Liver (tissue), 9 donors: Measurements from ENCODE around the gene CAPZB. TPM values are rescaled to one million over a fixed set of nuclear protein-coding genes. Genes with fewer than 3 reads are reported as not detected.

Source experiments
- DNase-seq: peaks from one replicate; pipeline ENCODE4 v3.0.0-alpha.2; 2017; ENCODE audit warnings: low spot score
- H3K27ac ChIP-seq, 2 donors: one replicate each; pipeline ENCODE4 v1.7.0; 2013; ENCODE audit warnings: inconsistent platforms in 2 of 2, low read length in 2 of 2, control low read depth in 1 of 2, low read depth in 1 of 2, mild to moderate bottlenecking in 1 of 2
- H3K27me3 ChIP-seq, 4 donors: one replicate each; pipeline versions ENCODE4 v1.6.1 to v1.7.0; 2013; ENCODE audit warnings: low read length in 3 of 4, inconsistent platforms in 1 of 4, mild to moderate bottlenecking in 1 of 4, moderate library complexity in 1 of 4; ENCODE audit not compliant: control insufficient read depth in 4 of 4, insufficient read depth in 4 of 4
- H3K36me3 ChIP-seq, 4 donors: one replicate each; pipeline versions ENCODE4 v1.6.1 to v1.7.0; 2013; ENCODE audit warnings: low read length in 3 of 4, mild to moderate bottlenecking in 3 of 4, low read depth in 1 of 4, moderate library complexity in 1 of 4; ENCODE audit not compliant: control insufficient read depth in 4 of 4, insufficient read depth in 3 of 4
- H3K4me1 ChIP-seq, 4 donors: one replicate each; pipeline versions ENCODE4 v1.6.1 to v1.7.0; 2013; ENCODE audit warnings: low read length in 3 of 4, mild to moderate bottlenecking in 3 of 4, moderate library complexity in 1 of 4; ENCODE audit not compliant: control insufficient read depth in 4 of 4, insufficient read depth in 4 of 4
- H3K4me3 ChIP-seq, 3 donors: one replicate each; pipeline versions ENCODE4 v1.6.1 to v1.7.0; 2013; ENCODE audit warnings: low read length in 3 of 3, control low read depth in 1 of 3, low read depth in 1 of 3, mild to moderate bottlenecking in 1 of 3
- H3K9ac ChIP-seq, 2 donors: one replicate each; pipeline ENCODE4 v1.7.0; 2013; ENCODE audit warnings: low read length in 2 of 2, mild to moderate bottlenecking in 2 of 2, moderate library complexity in 2 of 2, control low read depth in 1 of 2, low read depth in 1 of 2
- H3K9me3 ChIP-seq, 4 donors: one replicate each; pipeline versions ENCODE4 v1.6.1 to v1.7.0; 2013; ENCODE audit warnings: low read length in 3 of 4; ENCODE audit not compliant: control insufficient read depth in 4 of 4
- ATF3 ChIP-seq: IDR thresholded peaks from 2 replicates; pipeline ENCODE4 v1.6.1; 2016; ENCODE audit warnings: antibody characterized with exemption
- CTCF ChIP-seq: fragments of 150-350 bp; IDR thresholded peaks from 2 replicates; pipeline ENCODE4 v1.5.1; 2017; ENCODE audit warnings: improper control_type of control experiment, low read depth, low read length; ENCODE audit not compliant: missing input control
- EGR1 ChIP-seq, 2 donors: IDR thresholded peaks; 2 replicates each; pipeline ENCODE4 v1.6.1; 2016 to 2018; ENCODE audit warnings: antibody characterized with exemption in 2 of 2, low read depth in 2 of 2
- FOXA2 ChIP-seq: IDR thresholded peaks from 2 replicates; pipeline ENCODE4 v1.6.1; 2016; ENCODE audit warnings: antibody characterized with exemption
- GABPA ChIP-seq, 2 donors: IDR thresholded peaks in 1 of 2; conservative IDR thresholded peaks in 1 of 2; 2 replicates each; pipeline ENCODE4 v1.6.1; 2016; ENCODE audit warnings: antibody characterized with exemption in 2 of 2, mild to moderate bottlenecking in 1 of 2, moderate library complexity in 1 of 2
- JUND ChIP-seq, 2 donors: IDR thresholded peaks; 2 replicates each; pipeline ENCODE4 v1.6.1; 2016; ENCODE audit warnings: antibody characterized with exemption in 2 of 2
- MAX ChIP-seq: IDR thresholded peaks from 2 replicates; pipeline ENCODE4 v1.6.1; 2016; ENCODE audit warnings: antibody characterized with exemption
- NR2F2 ChIP-seq: IDR thresholded peaks from 2 replicates; pipeline ENCODE4 v1.6.1; 2016; ENCODE audit warnings: antibody characterized with exemption
- RAD21 ChIP-seq, 2 donors: IDR thresholded peaks; 2 replicates each; pipeline ENCODE4 v1.6.1; 2016; ENCODE audit warnings: antibody characterized with exemption in 2 of 2, mild to moderate bottlenecking in 2 of 2
- REST ChIP-seq: IDR thresholded peaks from 2 replicates; pipeline ENCODE4 v1.6.1; 2016; ENCODE audit warnings: antibody characterized with exemption, mild to moderate bottlenecking
- RXRA ChIP-seq, 2 donors: IDR thresholded peaks; 2 replicates each; pipeline ENCODE4 v1.6.1; 2017 to 2018; ENCODE audit warnings: antibody characterized with exemption in 2 of 2, mild to moderate bottlenecking in 1 of 2
- SP1 ChIP-seq: IDR thresholded peaks from 2 replicates; pipeline ENCODE4 v1.6.1; 2018; ENCODE audit warnings: antibody characterized with exemption, mild to moderate bottlenecking
- TAF1 ChIP-seq: conservative IDR thresholded peaks from 2 replicates; pipeline ENCODE4 v1.6.1; 2016; ENCODE audit warnings: antibody characterized with exemption, mild to moderate bottlenecking
- YY1 ChIP-seq: IDR thresholded peaks from 2 replicates; pipeline ENCODE4 v1.6.1; 2016; ENCODE audit warnings: antibody characterized with exemption, mild to moderate bottlenecking
- ZBTB33 ChIP-seq: IDR thresholded peaks from 2 replicates; pipeline ENCODE4 v1.6.1; 2016; ENCODE audit warnings: antibody characterized with exemption
- WGBS: extraction: QIAGEN DNeasy Blood & Tissue Kit; methylation state at CpG from one replicate; pipeline ENCODE4 v1.1.7; 2013; 5-methylcytosine and 5-hydroxymethylcytosine counted together
- polyA plus RNA-seq, 2 donors: library from polyadenylated mRNA; stranded (reverse) in 1 of 2; unstranded in 1 of 2; fragments of 200-250 nt in 1 of 2; fragments of >200 nt in 1 of 2; fragmentation: Nextera tagmentation in 1 of 2; extraction: Ambion mirVana in 1 of 2; gene quantifications; one replicate each; pipeline versions ENCODE4 v1.2.1 to v1.2.3, GENCODE V29; 2013 to 2015
- total RNA-seq, 2 donors: library from RNA; depleted of rRNA; stranded (reverse); fragments of >200 nt; gene quantifications; one replicate each; pipeline ENCODE4 v1.2.3, GENCODE V29; 2014
- donor health status: healthy.
- donor health status: healthy.
- donor health status: healthy.
- donor health status: healthy.
- donor health status: healthy.

Gene CAPZB
- total and polyA plus RNA-seq, 4 donors, result 38.3 to 98.9 (median 51.1) TPM

GRCh38 chr1:19329188-19329587 lies 156.2 kb downstream of the CAPZB start:
- H3K4me3 ChIP-seq, result no peak overlapping the region
- H3K36me3 ChIP-seq, result peaks cover 4 to 61% (median 13%) of the 10 kb centered on the region in 4 donors
- H3K9ac ChIP-seq, result no peak overlapping the region
- no peaks in the 10 kb centered on the region for H3K4me1 ChIP-seq
- 95% methylated on average over 13 of the region's 13 CpGs for WGBS
- H3K9me3 ChIP-seq, result no peaks in the 10 kb centered on the region
- DNase-seq, result no peak
- no peak overlapping the region for H3K27ac ChIP-seq
- TF ChIP-seq EGR1 (IDR thresholded peaks at IDR 0.05; ENCODE audit: low read depth in 2 of 2) (no peak), REST (no peak), YY1 (no peak), CTCF (no peak), RAD21 (IDR thresholded peaks at IDR 0.05) (no peak), SP1 (no peak), ZBTB33 (no peak), RXRA (IDR thresholded peaks at IDR 0.05) (no peak), FOXA2 (no peak), MAX (no peak), TAF1 (no peak), GABPA (IDR thresholded peaks at IDR 0.05 in 1 of 2, conservative IDR thresholded peaks at IDR 0.05 in 1 of 2) (no peak), JUND (IDR thresholded peaks at IDR 0.05) (no peak), NR2F2 (no peak)
- H3K27me3 ChIP-seq, result no peaks in the 10 kb centered on the region

DNA sequence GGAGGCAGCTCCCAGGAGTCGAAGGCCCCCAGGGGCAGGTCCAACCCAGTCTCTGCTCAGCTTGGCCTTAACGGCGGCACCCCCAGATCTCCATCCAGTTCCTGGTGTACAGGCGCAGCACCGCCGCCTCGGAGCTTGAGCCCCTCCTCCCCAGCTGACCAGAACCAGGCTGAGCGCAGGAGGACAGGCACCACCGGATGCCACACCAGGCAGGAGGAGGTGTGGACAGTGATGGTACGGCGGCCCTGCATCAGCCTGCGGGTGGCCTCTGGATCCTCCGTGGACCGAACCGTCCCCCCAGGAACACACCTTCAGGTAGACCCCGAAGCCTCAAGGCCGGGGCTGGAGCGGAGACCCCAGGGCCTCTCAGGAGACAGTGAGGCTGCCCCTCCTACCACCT lies 156.9 kb downstream of the CAPZB start:
- no peak overlapping the region for H3K9ac ChIP-seq
- 87% methylated on average over 18 of the region's 18 CpGs for WGBS
- H3K36me3 ChIP-seq, result peaks cover 9 to 67% (median 15%) of the 10 kb centered on the region in 4 donors
- no peak for TF ChIP-seq EGR1 (IDR thresholded peaks at IDR 0.05; ENCODE audit: low read depth in 2 of 2)
- no peak for TF ChIP-seq GABPA (IDR thresholded peaks at IDR 0.05 in 1 of 2, conservative IDR thresholded peaks at IDR 0.05 in 1 of 2)
- no peak for TF ChIP-seq REST
- TF ChIP-seq ATF3, result no peak
- no peak for TF ChIP-seq MAX
- no peak for TF ChIP-seq CTCF
- TF ChIP-seq YY1, result no peak
- TF ChIP-seq FOXA2, result no peak
- TF ChIP-seq SP1, result no peak
- no peak for TF ChIP-seq TAF1
- TF ChIP-seq JUND (IDR thresholded peaks at IDR 0.05), result no peak

More for the DNA sequence above, 156.9 kb downstream of the CAPZB start:
- Histone ChIP-seq H3K27me3 (no peaks in the 10 kb centered on the region), H3K4me3 (no peak overlapping the region), H3K4me1 (no peaks in the 10 kb centered on the region), H3K9me3 (no peaks in the 10 kb centered on the region), H3K27ac (no peak overlapping the region)
- no peak for DNase-seq
